ENCODE measurements around the gene LZTS2.

The LZTS2 gene

DNA sequence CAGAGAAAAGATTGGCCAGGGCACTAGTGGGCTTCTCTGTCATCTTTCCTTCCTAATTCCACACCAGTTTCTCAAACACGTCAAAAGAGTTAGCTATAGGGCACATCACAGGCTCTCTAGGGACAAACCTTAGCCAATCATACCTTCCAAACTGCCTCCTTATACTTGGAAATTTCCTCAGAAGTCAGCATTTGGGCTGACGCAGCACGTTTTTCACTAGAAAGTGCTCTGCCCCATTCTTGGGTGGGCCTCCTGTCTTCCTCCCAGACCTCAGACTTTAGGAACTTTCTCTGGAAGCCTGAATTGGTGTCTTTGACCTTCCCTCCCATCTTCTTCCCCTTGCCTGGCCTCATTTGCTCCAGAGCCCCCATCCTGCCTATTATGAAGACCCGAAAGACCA lies 42.5 kb downstream of the LZTS2 start:
- H3K4me3 ChIP-seq (replicated peaks in 1 of 2; ENCODE audit: low read depth in 2 of 2, low read length in 2 of 2): peak overlapping the region; percentile 45 to 61
- DNase-seq (ENCODE audit: low read depth in 2 of 2): no peak
- TF ChIP-seq, protein P1, sequence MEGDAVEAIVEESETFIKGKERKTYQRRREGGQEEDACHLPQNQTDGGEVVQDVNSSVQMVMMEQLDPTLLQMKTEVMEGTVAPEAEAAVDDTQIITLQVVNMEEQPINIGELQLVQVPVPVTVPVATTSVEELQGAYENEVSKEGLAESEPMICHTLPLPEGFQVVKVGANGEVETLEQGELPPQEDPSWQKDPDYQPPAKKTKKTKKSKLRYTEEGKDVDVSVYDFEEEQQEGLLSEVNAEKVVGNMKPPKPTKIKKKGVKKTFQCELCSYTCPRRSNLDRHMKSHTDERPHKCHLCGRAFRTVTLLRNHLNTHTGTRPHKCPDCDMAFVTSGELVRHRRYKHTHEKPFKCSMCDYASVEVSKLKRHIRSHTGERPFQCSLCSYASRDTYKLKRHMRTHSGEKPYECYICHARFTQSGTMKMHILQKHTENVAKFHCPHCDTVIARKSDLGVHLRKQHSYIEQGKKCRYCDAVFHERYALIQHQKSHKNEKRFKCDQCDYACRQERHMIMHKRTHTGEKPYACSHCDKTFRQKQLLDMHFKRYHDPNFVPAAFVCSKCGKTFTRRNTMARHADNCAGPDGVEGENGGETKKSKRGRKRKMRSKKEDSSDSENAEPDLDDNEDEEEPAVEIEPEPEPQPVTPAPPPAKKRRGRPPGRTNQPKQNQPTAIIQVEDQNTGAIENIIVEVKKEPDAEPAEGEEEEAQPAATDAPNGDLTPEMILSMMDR (IDR thresholded peaks at IDR 0.05; ENCODE audit: low read depth, low read length): no peak

DNA sequence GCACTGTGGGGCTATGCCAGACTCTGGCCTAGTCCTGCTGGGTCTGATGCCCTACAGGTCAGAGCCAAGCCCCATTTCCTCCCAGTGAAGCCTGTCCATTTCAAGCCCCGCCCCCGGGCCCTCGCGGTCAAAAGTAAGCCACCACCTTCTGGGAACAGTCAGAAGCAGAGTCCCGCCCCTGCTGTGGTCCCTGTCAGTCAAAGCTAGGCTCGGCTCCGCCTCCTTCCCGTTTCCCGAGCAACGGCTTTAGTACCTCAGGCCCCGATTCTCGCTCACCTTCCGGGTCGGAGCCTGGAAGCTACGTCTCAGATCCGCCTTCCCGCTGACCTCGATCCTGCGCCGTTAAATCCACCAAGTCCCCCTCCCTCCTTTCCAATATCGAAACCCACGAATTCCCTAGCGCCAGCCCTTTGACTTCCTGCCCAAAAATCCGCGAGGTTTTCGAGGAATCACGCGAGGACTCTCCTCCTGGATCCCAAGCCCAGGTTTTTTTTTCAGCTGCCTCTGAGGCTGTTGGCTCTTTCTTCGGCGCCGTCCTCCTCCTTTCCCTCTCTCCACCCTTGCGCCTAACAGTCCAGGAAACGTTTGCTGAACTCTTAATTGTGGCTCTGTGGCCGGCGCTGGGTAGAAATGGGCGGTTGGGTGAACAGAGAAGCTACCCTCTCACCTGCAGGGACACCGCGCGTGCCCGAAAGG lies 43.2 kb downstream of the LZTS2 start:
- TF ChIP-seq, protein P1 (IDR thresholded peaks at IDR 0.05; ENCODE audit: low read depth, low read length): no peak
- peak overlapping the region; percentile 45 to 61 for H3K4me3 ChIP-seq (replicated peaks in 1 of 2; ENCODE audit: low read depth in 2 of 2, low read length in 2 of 2)
- DNase-seq (ENCODE audit: low read depth in 2 of 2): peak; percentile 95 to 98

DNA sequence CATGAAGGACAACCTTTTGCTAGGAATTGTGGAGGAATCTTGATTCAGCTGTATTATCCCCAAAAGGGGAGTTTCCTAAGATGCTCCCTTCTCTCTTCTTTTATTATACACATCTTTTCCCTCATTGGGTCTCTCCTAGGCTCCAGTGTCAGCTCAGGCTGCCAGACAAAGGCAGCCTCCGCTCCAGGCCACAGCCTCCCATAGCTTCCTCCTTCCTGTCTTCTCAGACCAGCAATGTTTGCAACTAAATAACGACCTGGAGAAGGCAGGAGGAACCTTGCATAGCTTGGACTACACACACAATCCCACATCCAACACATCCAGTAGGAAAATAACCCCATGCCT lies 43.7 kb downstream of the LZTS2 start:
- TF ChIP-seq, protein P1 (IDR thresholded peaks at IDR 0.05; ENCODE audit: low read depth, low read length): no peak
- H3K4me3 ChIP-seq (replicated peaks in 1 of 2; ENCODE audit: low read depth in 2 of 2, low read length in 2 of 2): peak overlapping the region; percentile 45 to 61
- DNase-seq (ENCODE audit: low read depth in 2 of 2): no peak

DNA sequence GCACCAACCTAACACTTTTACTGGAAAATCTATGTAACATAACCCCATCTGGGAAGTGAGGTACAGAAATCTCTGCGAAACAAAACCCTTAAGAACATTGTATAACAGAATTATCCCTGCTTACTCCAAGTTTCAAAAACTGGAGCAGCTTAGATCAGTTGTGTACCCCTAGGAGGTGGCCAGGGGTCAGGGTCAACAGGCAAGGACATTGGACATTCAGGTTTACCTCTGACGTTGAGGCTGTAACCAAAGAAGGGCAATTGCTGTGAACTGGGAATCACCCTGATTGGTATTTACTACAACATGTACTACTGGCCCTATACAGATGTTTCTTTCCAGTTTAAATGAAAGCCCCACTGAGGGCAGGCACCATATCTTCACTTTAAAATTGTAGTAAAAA lies 44.5 kb downstream of the LZTS2 start:
- TF ChIP-seq, protein P1 (IDR thresholded peaks at IDR 0.05; ENCODE audit: low read depth, low read length): no peak
- H3K4me3 ChIP-seq (replicated peaks in 1 of 2; ENCODE audit: low read depth in 2 of 2, low read length in 2 of 2): no peak overlapping the region
- DNase-seq (ENCODE audit: low read depth in 2 of 2): no peak

DNA sequence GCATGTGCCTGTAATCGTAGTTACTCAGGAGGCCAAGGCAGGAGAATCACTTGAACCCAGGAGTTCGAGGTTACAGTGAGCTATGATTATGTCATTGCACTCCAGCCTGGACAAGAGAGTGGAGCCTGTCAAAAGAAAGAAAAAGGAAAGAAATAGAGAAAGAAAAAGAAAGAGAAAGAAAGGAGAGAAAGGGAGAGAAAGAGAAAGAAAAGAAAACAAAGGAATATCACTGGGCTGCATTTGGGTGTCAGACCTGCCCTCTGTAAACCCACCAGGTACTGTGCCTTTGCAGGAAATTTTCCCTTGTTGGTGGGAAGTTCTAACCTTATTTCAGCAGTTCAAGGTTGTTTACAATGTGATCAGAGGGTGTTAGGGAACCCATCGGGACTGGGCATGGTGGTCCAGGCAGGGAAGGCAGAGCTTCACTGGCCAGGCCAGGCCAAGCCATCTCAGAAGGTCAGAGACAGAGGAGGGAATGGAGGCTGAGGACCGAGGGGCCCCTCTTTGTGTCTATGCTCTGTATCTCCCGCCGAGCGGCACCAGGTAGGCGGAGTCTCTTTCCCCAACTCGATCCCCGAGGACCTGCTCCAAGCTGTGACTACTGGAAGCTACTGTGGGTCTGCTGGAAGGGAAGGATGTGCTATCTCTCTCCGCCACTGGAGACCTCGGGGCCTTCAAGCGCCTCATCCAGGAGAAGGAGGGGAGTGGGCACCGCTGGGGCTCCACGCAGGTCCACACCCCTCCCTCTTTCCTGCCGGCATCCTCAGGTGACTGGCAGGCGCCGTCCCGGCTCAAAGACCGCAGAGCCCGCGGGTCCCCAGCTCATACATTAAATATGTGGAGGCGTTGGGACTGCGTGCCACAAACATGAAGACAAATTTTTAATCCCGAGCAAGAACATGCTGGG lies 47.0 kb downstream of the LZTS2 start:
- TF ChIP-seq, protein P1 (IDR thresholded peaks at IDR 0.05; ENCODE audit: low read depth, low read length): no peak
- DNase-seq (ENCODE audit: low read depth in 2 of 2): no peak

DNA sequence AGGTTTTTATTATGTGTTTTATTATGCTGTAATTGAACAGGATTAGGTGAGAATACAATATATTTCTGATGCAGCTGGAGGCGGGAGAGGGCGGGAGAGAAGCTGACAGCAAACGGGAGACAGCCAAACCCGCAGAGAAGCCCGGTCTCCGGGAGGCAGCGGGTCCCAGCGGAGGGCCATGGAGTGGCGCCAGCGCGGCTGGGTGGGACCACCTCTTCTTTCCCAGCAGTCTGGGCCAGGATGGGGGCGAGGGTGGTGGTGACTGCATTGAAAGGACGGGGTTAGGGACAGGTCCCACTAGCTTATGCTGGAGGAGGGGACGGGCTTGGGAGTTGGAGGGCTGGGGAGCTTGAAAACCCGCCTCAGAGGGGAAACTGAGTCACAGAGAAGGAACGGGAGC lies 47.7 kb downstream of the LZTS2 start:
- no peak overlapping the region for H3K4me3 ChIP-seq (replicated peaks in 1 of 2; ENCODE audit: low read depth in 2 of 2, low read length in 2 of 2)
- DNase-seq (ENCODE audit: low read depth in 2 of 2): no peak
- TF ChIP-seq, protein P1 (IDR thresholded peaks at IDR 0.05; ENCODE audit: low read depth, low read length): no peak

More for the DNA sequence above, 47.0 kb downstream of the LZTS2 start:
- no peak overlapping the region for H3K4me3 ChIP-seq (replicated peaks in 1 of 2; ENCODE audit: low read depth in 2 of 2, low read length in 2 of 2)

Measured in cardiac fibroblast (primary cell).